SJCRH30 (cell line): ENCODE measurements around the gene CWF19L1. TPM values are rescaled to one million over a fixed set of nuclear protein-coding genes. Genes with fewer than 3 reads are reported as not detected.
"Not testable (repeated sequence)": the region's sequence is repeated elsewhere in the genome, so short reads cannot be mapped to it uniquely, and the experiment has no call there.

Experiments
- DNase-seq, 2 experiments: peaks; one replicate each; pipeline ENCODE4 v3.0.0-alpha.2; 2015 to 2020
- H3K27ac ChIP-seq: fragments of 250-450 bp; sonication (Bioruptor Pico); 2 replicates; pipeline ENCODE4 v1.5.1; 2020; ENCODE audit warnings: mild to moderate bottlenecking, moderate library complexity
- H3K27me3 ChIP-seq: fragments of 250-450 bp; sonication (Bioruptor Pico); 2 replicates; pipeline ENCODE4 v1.5.1; 2020; ENCODE audit warnings: mild to moderate bottlenecking, moderate library complexity
- H3K36me3 ChIP-seq: fragments of 250-450 bp; sonication (Bioruptor Pico); 2 replicates; pipeline ENCODE4 v1.5.1; 2020; ENCODE audit warnings: mild to moderate bottlenecking, moderate library complexity
- H3K4me1 ChIP-seq: fragments of 250-450 bp; sonication (Bioruptor Pico); 2 replicates; pipeline ENCODE4 v1.5.1; 2020; ENCODE audit warnings: mild to moderate bottlenecking, moderate library complexity
- H3K4me3 ChIP-seq: fragments of 250-450 bp; sonication (Bioruptor Pico); 2 replicates; pipeline ENCODE4 v1.5.1; 2020; ENCODE audit warnings: mild to moderate bottlenecking, moderate library complexity
- H3K9me3 ChIP-seq: fragments of 250-450 bp; sonication (Bioruptor Pico); replicated peaks from 2 replicates; pipeline ENCODE4 v1.5.1; 2020; ENCODE audit warnings: mild to moderate bottlenecking, moderate library complexity
- total RNA-seq: library from RNA; depleted of rRNA; stranded (reverse); fragments of >200 nt; shearing (Covaris generic); gene quantifications from 2 replicates; pipeline ENCODE4 v1.2.3, GENCODE V29; 2014

Gene CWF19L1
- total RNA-seq, 1 experiment from 2014 or later: 57.2 TPM

DNA sequence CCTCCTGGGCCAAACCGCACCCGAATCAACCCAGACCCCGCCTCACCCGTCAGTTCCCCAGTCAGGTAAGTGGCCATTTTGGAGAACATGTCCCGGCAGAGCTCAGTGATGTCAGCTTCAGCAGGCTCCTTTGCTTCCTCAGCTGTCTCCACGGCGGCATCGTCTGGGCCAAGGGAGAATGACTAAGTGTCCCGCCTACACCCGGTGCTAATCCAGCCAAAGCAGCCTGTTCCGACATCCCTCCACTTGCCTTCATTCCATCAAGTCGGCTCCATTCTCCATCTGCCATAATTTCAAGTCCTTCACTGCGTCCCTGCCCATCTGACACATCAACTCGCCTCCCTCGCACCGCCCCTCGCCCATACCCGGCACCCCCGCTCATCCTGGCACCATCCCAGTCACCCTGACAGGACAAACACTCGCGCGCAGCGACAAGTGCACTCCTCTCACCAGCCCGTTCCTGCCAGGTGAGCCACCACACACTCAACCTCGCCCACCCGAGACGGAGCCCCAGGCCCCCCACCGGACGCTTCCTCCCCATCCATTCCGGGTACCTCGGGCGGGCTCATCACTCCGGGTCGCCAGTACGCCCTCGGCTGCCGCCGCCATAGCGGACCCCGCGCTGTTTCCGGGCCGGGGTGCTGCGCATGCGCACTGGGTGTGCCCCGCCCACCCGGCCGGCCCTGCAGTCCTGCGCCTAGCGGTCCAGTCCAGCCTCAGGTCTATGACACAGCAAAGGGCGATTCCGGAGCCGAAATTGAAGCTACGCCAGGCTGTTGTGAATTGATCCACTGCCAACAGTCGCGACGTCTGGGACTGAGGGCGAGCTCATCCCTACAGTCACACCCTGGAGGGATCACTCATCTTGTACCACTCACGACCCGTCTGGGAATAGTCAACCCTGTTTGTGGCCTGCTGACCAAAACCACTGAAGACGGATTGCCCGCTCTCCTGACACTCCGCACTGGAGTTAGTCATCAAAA, 18.9 kb upstream of the CWF19L1 start, which contains the start of gene BLOC1S2:
Gene BLOC1S2, minus strand, starts transcription at position 630 of the 983 bp plus-strand sequence. Its CDS starts 21 bp downstream, at position 609.
- Histone ChIP-seq H3K36me3 (peaks cover 12% of the 10 kb centered on the region), H3K9me3 (no peaks in the 10 kb centered on the region), H3K4me1 (0 out of 2 replicates have a peak, but pooled peaks cover 6% of the 10 kb centered on the region), H3K27ac (peak within 1 kb of the TSS; percentile 67), H3K4me3 (peak within 1 kb of the TSS; percentile 87), H3K27me3 (peaks cover 4% of the 10 kb centered on the region; the same call in 1 of the 2 replicates)
- DNase-seq: peak; percentile 85 to 91

DNA sequence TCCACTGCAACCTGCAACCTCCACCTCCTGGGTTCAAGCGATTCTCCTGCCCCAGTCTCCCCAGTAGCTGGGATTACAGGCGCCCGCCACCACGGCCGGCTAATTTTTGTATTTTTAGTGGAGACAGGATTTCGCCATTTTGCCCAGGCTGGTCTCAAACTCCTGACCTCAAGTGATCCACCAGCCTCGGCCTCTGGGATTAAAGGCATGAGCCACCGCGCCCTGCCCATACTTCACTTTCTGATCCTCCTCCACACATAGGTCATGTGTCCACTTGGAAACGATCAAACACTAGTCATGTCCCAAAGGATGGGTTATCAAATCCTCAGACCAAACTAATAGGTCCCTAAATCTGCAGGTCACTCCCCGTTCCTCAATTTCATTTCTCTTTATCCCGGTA, 17.9 kb upstream of the CWF19L1 start:
- not testable (repeated sequence) for H3K27me3 ChIP-seq, DNase-seq, H3K4me1 ChIP-seq, H3K9me3 ChIP-seq
- Histone ChIP-seq H3K4me3 (peak overlapping the region; percentile 87), H3K36me3 (peaks cover 16% of the 10 kb centered on the region), H3K27ac (peak overlapping the region; percentile 67)

DNA sequence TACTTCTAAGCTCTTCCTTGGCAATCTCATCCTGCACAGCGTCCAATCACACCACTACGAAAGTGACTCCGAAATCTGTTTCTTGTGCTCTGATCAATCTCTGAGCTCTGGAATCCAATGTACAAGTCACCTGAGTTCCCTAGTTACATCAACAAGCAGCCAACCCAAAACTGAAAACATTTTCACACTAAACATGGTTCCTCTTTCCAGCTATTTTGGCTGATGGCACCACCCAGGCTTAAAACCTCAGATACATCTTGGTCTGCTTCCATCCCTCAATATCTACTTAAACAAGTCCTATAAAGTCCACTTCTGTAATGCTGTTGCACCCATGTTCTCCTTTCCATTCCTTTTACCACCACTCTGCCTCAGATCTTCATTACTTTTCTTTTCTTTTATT, 15.5 kb upstream of the CWF19L1 start:
- H3K27ac ChIP-seq: no peak overlapping the region
- H3K9me3 ChIP-seq: no peaks in the 10 kb centered on the region
- DNase-seq: no peak
- H3K4me1 ChIP-seq: 0 out of 2 replicates have a peak, but pooled peaks cover 6% of the 10 kb centered on the region
- H3K4me3 ChIP-seq: no peak overlapping the region
- no peaks in the 10 kb centered on the region for H3K27me3 ChIP-seq
- peaks cover 35% of the 10 kb centered on the region for H3K36me3 ChIP-seq

DNA sequence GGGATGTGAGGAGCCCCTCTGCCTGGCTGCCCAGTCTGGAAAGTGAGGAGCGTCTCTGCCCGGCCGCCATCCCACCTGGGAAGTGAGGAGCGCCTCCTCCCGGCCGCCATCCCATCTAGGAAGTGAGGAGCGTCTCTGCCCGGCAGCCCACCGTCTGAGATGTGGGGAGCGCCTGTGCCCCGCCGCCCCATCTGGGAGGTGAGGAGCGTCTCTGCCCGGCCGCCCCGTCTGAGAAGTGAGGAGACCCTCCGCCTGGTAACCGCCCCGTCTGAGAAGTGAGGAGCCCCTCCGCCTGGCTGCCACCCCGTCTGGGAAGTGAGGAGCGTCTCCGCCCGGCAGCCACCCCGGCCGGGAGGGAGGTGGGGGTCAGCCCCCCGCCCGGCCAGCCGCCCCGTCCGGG, 9.5 kb upstream of the CWF19L1 start:
- H3K27me3 ChIP-seq, H3K4me3 ChIP-seq, DNase-seq, H3K9me3 ChIP-seq, H3K27ac ChIP-seq, H3K4me1 ChIP-seq: not testable (repeated sequence)
- H3K36me3 ChIP-seq: peaks cover 37% of the 10 kb centered on the region

DNA sequence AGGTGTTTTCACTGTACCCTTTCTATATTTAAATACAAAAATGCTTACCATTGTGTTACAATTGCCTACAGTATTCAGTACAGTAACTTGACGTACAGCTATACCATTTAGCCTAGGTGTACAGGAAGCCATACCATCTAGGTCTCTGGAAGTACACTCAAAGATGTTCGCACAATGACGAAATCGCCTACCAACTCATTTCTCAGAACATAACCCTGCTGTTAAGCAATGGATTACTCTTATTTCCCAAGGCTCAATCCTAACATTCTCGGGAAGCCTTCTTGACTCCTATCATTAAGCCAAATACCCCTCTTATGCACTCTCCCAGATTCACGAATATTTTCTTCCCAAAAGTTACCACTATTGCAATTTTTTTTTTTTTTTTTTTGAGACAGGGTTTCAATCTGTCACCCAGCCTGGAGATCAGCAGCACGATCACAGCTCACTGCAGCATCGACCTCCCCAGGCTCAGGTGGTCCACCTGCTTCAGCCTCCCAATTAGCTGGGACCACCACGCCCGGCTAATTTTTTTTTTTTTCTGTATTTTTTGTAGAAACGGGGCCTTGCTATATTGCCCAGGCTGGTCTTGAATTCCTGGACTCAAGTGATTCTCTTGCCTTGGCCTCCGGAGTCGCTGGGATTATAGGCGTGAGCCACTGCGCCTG, 1.5 kb downstream of the CWF19L1 start:
- Histone ChIP-seq H3K36me3 (no peaks in the 10 kb centered on the region), H3K4me1 (no peaks in the 10 kb centered on the region), H3K27ac (no peak overlapping the region), H3K27me3 (no peaks in the 10 kb centered on the region), H3K4me3 (no peak overlapping the region), H3K9me3 (no peaks in the 10 kb centered on the region)
- no peak for DNase-seq

DNA sequence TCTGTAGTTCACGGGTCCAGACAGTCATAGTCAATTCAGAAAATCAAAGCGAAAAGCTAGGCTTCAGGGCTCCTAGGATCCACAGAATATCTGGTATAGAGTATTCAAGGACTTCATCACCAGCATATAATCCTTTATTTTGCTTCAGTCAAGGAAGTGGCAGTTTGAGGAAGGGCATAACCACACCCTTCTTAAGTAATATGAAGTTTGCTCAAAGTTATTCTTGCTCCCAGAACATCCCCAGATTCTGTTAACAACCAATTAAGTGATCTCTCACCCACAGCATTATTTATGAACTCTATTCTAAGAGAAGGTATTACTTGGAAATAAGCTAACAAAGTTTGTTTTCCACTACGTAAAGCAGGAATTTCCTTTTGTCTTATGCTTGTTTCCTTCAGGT, 13.2 kb downstream of the CWF19L1 start:
- Histone ChIP-seq H3K4me3 (no peak overlapping the region), H3K9me3 (no peaks in the 10 kb centered on the region), H3K27ac (no peak overlapping the region), H3K4me1 (no peaks in the 10 kb centered on the region), H3K27me3 (no peaks in the 10 kb centered on the region), H3K36me3 (peaks cover 64% of the 10 kb centered on the region)
- DNase-seq: no peak

DNA sequence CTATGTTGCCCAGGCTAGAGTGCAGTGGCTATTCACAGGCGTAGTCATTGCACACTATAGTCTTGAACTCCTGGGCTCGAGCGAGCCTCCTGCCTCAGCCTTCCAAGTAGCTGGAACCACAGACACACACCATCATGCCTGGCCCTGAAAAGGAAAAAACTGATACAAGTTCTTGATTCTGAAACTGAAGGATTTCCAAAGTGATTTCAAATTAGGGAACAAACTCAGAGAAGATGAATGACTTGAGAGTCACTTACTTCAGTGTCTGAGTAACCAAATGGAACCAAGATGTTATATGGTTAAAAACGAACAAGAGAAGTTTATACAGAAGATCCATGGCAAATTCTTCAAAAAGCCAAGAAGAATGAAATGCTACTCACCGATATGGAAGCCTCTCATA, 14.4 kb downstream of the CWF19L1 start:
- peaks cover 65% of the 10 kb centered on the region for H3K36me3 ChIP-seq

DNA sequence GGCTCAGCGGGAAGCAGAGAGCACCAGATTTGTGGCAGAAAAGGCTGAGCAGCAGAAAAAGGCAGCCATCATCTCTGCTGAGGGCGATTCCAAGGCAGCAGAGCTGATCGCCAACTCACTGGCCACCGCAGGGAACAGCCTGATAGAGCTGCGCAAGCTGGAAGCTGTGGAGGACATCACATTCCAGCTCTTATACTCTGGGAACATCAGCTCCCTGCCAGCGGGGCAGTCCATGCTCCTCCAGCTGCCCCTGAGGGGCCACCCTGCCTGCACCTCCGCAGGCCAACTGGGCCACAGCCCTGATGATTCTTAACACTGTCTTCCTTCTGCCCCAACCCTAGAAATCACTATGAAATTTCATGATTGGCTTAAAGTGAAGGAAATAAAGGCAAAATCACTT, 18.6 kb downstream of the CWF19L1 start:
- Histone ChIP-seq H3K27ac (no peak overlapping the region), H3K4me1 (no peaks in the 10 kb centered on the region), H3K36me3 (peaks cover 50% of the 10 kb centered on the region), H3K27me3 (no peaks in the 10 kb centered on the region), H3K4me3 (no peak overlapping the region), H3K9me3 (no peaks in the 10 kb centered on the region)
- no peak for DNase-seq

More for the DNA sequence above, 14.4 kb downstream of the CWF19L1 start:
- no peak overlapping the region for H3K27ac ChIP-seq
- H3K4me3 ChIP-seq: no peak overlapping the region
- H3K9me3 ChIP-seq: no peaks in the 10 kb centered on the region
- no peak for DNase-seq
- H3K4me1 ChIP-seq: no peaks in the 10 kb centered on the region
- no peaks in the 10 kb centered on the region for H3K27me3 ChIP-seq

DNA sequence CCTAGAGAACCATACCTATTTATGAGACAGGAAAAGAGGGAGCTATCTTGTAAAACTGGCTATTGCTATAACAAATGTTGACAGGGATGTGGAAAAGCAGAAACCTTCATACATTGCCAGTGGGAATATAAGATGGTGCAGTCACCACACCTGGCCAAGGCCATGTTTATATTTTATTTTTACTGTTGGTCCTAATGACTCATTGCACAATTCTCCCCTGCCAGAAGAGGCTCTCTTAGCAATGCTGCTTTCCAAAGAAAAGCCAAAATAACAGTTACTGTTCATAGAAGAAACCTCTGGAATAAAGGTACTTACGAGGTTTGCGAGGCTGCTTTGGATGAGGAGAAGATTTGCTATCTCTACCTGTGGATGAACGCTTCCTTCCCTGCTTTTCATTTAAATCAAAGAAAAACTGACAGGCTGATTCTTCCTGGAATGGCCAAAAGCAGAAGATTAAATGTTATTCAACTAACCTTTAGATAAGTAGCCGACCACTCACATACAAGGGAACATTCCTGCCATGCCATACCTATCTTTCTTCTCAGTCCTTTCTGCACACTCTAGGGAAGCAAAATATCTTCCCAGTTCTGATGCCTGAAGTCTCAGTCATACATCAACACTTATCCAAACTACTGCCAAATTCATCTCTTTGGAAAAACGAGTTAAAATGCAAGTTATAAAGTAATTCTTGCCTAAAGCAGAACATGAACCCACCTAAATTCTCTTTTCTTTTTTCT, 21.8 kb downstream of the CWF19L1 start:
- H3K9me3 ChIP-seq: no peaks in the 10 kb centered on the region
- peaks cover 43% of the 10 kb centered on the region for H3K36me3 ChIP-seq
- H3K4me1 ChIP-seq: no peaks in the 10 kb centered on the region
- H3K27ac ChIP-seq: no peak overlapping the region
- no peak overlapping the region for H3K4me3 ChIP-seq
- H3K27me3 ChIP-seq: no peaks in the 10 kb centered on the region
- DNase-seq: no peak

DNA sequence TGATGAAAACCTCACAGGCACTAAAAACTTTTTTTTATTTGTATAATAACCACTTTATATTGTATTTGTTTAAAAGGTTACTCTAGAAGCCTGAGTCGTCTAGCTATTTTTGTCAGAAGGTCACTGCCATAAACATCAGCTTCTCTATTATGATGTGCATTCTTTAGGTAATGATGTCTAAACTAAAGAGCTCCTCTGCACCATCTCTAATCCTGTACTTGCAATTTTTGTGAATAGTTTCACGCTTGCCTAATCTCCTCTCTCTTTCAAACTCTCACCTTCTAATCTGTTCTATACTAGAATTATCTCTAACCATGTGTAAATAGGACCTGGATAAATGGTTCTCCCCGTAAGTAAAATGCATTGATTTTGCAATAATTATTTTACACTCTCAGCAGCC, 27.6 kb downstream of the CWF19L1 start:
- Histone ChIP-seq H3K27ac (no peak overlapping the region), H3K27me3 (no peaks in the 10 kb centered on the region), H3K4me3 (no peak overlapping the region), H3K9me3 (no peaks in the 10 kb centered on the region), H3K36me3 (peaks cover 31% of the 10 kb centered on the region), H3K4me1 (no peaks in the 10 kb centered on the region)
- no peak for DNase-seq

DNA sequence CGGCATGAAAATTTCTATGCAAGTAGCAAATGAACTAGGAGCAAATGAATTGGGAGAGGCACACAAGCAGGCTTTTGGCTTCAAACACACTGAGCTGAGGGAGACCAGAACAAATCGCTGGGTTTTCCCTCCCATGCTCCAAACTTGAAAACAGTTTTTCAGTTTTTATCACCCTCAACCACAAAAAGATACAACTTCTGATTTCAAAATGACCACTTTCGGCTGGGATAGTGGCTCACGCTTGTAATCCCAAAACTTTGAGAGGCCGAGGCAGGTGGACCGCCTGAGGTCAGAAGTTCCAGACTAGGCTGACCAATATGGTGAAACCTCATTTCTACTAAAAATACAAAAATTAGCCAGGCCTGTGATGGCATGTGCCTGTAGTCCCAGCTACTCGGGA, 29.0 kb downstream of the CWF19L1 start:
- Histone ChIP-seq H3K27me3 (no peaks in the 10 kb centered on the region), H3K27ac (no peak overlapping the region), H3K9me3 (no peaks in the 10 kb centered on the region), H3K36me3 (peaks cover 31% of the 10 kb centered on the region), H3K4me3 (no peak overlapping the region), H3K4me1 (no peaks in the 10 kb centered on the region)
- DNase-seq: no peak

DNA sequence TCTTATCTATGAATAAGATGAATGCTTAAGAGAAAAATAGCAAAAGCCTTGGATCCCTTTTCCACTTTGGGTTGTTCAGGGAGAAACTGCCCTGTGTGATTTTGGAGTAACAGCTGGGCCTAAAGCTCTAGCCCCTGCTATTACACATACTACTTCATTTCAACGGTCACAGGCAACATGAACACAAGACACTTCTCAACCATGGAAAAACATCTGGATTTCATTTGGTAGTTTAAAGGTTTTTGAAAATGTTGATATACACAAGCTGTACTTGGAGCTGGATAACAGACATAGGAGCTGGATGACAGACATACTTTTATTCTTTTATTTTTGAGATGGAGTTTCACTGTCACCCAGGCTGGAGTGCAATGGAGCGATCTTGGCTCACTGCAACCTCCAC, 35.3 kb downstream of the CWF19L1 start:
- Histone ChIP-seq H3K27ac (no peak overlapping the region), H3K36me3 (peaks cover 16% of the 10 kb centered on the region), H3K4me3 (no peak overlapping the region), H3K9me3 (no peaks in the 10 kb centered on the region), H3K4me1 (no peaks in the 10 kb centered on the region; the same call in 1 of the 2 replicates), H3K27me3 (no peaks in the 10 kb centered on the region)
- no peak for DNase-seq

DNA sequence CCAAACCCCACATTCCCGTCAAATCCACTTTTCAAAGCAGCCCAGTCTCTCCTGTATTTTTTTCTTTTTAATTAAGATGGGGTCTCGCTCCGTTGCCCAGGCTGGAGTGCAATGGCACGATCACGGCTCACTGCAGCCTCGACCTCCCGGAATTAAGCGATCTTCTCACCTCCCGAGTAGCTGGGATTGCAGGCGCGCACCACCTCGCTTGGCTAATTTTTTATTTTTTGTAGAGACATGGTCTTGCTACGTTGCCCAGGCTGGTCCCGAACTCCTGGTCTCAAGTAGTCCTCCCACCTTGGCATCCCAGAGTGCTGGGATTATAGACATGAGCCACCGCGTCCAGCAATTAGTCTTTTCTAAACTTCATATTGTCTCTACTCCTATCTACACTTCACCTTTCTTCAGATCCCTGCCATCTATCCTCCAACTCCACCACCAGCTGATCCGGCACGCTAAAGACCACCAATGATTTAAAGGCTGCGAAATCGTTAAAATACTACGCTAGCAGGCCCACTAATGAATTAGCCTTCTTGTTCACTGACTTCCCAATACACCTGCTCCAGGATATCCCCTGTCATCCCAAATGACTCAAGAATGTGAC, 37.5 kb downstream of the CWF19L1 start:
- no peaks in the 10 kb centered on the region; the same call in 1 of the 2 replicates for H3K4me1 ChIP-seq
- no peaks in the 10 kb centered on the region for H3K9me3 ChIP-seq
- peak overlapping the region; percentile 88 for H3K4me3 ChIP-seq
- H3K36me3 ChIP-seq: peaks cover 9% of the 10 kb centered on the region
- H3K27me3 ChIP-seq: no peaks in the 10 kb centered on the region
- H3K27ac ChIP-seq: peak overlapping the region; percentile 57
- DNase-seq: peak; percentile 2 to 45

DNA sequence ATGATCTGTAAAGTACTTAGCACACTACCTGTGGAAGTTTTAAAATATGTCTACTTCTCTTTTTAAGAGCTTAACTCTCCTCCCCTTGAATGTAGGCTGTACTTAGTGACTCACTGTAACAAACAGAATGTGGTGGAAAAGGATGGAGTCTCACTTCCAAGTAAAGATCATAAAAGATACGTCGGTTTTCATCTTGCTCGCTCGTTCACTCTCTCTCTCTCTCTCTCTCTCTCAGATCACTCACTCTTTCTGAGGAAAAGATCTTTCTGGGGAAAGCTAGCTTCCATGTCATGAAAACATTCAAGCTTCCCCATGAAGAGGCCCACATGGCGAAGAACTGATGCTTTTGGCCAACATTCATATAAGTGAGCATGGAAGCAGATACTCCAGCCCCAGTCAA, 43.6 kb downstream of the CWF19L1 start:
- Histone ChIP-seq H3K9me3 (no peaks in the 10 kb centered on the region), H3K4me3 (no peak overlapping the region), H3K4me1 (no peaks in the 10 kb centered on the region), H3K27me3 (no peaks in the 10 kb centered on the region), H3K36me3 (peaks cover 21% of the 10 kb centered on the region), H3K27ac (no peak overlapping the region)
- no peak for DNase-seq
